Amniotic stem cell (primary cell): ENCODE measurements around the gene SSBP3.

Experiments
- DNase-seq: peaks from one replicate; lab custom pipeline; 2025; lab: John Stamatoyannopoulos, UW

SSBP3 gene

DNA sequence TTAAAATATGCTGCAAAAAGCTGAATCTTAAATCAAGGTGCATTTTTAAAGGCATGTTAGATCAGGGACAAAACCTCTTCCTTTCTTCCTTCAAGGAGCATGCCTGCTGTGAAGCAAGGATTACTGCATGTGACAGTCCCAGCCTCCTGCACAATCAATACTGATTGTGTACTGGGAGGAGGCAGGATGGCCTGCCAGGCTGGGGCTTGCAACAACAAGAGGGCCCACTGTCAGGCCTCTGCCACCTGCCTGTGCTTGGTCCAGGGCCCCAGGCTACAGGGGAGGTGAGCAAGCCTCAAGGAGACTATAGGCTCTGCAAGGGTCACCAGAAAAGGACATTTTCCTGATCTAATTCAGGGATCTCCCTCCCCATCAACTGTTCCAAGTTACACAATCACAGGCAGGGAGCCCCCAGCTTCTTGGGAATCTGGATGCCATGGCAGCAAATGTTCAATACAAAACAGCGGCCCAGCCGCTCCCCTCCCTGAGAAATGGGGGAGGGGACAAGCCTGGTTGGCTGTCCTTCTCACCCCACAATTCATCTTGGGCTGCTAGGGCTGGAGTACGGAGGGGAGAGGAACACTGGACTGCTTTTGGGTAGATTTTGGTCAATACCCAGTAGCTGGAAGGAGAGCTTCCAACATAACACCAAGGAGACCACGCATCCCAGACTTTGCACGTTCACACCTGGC lies 76.7 kb downstream of the SSBP3 start:
- DNase-seq: no peak

GRCh38 chr1:54328066-54328636 lies 78.0 kb downstream of the SSBP3 start:
- DNase-seq: no peak

DNA sequence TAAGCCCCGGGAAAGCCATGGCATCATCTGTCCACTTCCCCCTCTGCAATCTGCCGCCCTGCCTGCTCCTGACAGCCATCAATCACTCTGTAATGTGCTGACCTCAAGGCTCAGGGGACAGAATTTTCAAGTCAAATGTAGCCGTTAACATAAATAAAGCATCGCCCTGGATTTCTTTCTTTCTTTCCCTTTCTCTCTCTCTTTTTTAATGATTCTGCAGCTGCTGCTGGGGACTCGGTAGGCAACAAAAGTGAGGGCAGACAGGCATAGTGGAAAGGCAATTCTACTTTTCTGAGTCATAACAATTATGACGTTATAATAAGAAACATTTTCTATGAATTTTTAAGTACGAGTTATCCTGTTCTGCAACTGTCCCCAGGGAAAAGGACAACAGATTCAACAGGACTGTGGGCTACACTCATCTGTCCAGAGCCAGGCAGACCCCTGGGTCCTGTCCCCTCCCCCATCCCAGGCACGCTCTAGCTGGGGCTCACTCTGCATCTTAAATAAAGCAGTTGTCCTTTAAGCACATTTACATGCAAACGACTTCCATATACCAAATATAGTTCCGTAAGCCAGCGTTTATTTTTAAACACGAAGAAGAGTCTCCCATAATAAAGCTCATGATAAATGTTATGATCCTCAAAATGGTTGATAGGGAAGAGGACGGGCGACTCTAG lies 78.7 kb downstream of the SSBP3 start:
- DNase-seq: no peak

GRCh38 chr1:54326543-54327385 lies 79.4 kb downstream of the SSBP3 start:
- DNase-seq: no peak

GRCh38 chr1:54325703-54326461 lies 80.3 kb downstream of the SSBP3 start:
- DNase-seq: no peak

DNA sequence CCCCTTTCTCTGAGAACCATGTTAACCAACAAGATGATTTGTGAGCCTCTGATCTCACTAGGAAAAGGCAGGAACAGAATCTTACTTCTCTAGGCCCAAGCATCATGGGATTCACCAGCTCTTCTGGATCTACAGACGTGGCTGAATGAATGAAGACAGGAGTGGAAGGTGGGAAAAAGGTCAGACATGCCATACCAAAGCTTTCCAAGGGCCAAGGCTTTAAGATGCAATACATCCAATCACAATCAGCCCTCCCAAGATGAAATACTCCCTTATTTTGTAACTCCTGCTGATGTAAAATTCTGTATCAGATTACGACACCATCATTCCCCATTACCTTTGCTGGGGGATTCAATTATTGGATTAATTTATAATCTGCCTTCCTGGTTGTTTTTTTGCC lies 80.9 kb downstream of the SSBP3 start:
- no peak for DNase-seq

GRCh38 chr1:54324251-54325140 lies 81.7 kb downstream of the SSBP3 start:
- no peak for DNase-seq

- no peak for DNase-seq
Measured at GRCh38 chr1:54323921-54324250, 82.3 kb downstream of the SSBP3 start.

GRCh38 chr1:54323324-54323739 lies 82.9 kb downstream of the SSBP3 start:
- DNase-seq: no peak

DNA sequence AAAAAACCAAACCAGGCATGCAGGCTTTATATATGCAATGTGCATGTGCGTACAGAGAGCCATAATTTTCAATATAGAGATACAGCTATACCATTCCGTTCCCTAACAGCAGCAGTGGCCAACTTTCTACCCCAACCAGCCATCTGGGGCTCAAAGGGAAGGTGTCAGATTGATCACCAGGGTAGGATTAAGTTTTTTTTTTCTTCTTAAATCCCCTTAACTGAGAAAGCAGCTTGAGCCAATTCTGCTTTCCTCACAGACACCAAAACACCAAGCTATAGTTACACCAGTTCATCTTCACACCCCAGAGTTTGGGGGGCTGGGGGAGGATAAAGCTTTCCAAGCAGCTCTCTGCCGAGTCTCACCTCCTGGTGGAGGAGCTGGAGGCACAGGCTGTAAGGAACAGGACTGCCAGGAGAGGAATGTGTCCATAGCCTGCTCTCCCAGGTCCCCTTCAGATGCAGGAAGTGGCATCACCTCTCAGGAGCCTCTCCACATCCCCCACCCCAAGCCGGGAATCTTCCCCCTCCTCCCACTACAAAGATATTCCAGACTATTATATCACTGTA lies 87.9 kb downstream of the SSBP3 start:
- no peak for DNase-seq

DNA sequence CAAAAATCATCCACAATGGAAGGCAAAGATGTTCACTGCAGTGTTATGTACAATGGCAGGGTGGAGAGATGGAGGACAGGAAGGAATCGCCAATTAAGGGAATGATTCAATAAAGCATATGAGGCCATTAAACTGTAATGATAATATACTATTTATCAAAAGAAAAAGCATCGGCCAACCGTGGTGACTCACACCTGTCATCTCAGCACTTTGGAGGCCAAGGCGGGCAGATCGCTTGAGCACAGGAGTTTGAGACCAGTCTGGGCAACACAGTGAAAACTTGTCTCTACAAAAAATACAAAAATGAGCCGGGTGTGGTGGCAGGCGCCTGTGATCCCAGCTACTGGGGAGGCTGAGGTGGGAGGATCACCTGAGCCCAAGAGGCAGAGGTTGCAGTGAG lies 89.1 kb downstream of the SSBP3 start:
- no peak for DNase-seq

GRCh38 chr1:54315099-54315498 lies 91.1 kb downstream of the SSBP3 start:
- no peak for DNase-seq

DNA sequence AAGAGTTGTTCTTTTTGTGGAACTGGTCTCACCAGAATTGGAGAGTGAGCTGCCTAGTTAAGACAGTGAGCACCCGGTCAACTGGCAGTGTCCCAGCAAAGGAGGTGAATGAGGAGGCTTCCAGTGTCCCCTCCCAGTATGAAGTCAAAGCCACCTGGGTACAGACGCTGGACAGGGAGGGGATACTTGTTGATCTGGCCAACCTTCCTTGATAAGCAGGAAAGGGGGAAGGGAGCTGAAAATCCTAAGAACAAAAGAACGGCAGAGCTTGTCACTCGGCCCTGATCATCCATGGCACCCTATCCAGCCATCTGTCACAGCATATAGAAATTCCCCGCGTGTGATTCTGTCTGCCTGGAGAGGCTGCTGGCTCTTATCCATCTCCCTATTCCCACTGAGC lies 91.5 kb downstream of the SSBP3 start:
- no peak for DNase-seq

DNA sequence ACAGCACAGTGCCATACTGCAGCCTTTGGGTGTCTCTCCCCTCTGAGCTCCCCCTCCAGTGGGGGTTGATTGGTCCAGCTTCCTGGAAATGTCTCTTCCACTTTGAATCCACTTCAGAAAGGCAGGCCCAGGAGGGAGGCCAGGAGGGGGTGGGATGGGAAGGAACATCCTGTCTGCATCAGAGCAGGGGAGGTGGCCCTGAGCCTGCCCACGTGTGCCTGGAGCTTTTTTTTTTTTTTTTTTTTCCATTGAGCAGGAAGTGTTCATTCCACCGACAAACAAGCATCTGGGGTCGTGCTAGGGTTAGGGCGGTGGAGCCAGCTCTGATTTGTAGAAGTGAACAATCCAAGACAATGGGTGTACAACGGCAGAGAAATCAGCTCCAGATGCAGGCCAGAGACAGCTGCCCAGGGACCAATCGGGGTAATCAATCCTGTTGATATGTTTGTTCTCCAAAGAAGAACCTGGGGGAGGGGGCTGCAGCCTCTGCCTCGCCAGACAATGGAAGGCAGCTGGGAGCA lies 93.3 kb downstream of the SSBP3 start:
- DNase-seq: no peak

- no peak for DNase-seq
Measured at GRCh38 chr1:54311506-54311905, 94.7 kb downstream of the SSBP3 start.

DNA sequence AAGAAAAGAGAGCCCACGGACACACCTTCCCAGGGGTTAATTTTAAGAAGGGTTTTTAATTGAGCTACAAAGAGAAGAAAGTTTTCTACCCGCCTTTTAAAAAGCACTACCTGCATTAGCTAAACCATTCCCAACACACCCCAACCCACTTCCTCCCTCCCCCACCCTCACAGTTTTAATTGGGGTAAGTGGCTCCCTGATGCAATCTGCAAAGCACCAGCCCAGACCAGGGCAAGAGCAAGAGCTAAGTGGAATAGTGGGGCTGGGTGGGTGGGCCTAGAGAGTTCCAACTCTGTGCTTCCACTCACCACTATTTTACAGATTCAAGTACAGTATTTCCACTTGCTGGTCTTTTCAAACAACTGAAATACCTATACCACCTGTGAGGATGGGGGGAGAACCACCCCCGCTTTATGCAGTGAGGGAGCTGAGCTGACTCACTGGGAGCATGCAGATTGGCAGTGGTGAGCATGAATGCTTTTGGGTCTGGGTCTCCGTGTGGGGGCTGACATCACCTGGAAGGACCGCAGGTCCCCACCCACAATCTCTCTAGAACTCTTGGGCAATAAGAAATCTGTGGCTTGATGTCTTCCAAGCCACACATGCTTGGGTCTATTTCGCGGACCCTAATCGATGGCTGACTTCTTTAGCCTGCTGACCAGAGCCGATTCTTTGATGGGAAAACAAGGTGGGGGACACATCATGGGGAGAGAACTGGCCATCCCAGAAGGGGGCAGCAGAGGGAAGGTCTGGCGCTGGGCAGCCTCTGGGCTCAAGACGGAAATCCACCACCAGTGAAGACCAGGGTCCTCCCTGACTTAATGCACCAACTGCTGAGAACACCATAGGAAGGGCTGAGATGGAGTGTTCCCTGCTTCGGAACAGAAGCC lies 95.5 kb downstream of the SSBP3 start:
- DNase-seq: no peak

DNA sequence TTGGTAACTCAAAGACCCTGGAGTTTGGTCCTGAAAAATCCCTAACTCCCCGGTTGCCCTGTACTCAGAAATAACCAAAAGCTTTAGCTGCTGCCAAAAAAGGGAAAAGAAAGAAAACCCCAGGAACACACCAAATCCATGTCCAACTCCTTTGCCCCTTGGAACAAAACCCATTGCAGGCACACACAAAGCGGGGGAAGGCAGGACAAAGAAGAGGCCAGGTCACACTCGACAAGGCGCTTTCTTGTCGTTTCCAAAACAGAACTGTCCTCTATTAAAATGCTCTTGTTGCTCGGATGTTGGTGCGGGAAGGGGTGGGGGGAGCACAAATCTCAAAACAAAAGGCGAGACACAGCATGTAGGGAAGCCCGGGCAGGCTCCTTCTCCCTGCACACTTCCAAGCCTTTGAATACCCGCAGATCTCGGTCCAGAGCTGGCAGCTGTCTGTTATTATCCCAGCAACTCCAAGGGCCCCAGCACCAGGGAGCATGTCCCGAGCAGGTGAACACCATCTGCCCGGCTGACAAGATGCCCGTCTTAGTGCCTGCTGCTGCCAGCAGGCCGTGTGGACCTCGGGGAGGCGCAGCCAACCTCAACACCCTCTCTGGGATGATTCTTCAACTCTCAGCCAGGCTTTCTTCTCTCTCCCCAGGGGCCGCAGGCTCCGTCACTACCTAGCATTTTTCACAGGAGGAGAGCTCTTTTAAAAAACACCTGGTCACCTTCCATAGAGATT lies 96.4 kb downstream of the SSBP3 start:
- no peak for DNase-seq

DNA sequence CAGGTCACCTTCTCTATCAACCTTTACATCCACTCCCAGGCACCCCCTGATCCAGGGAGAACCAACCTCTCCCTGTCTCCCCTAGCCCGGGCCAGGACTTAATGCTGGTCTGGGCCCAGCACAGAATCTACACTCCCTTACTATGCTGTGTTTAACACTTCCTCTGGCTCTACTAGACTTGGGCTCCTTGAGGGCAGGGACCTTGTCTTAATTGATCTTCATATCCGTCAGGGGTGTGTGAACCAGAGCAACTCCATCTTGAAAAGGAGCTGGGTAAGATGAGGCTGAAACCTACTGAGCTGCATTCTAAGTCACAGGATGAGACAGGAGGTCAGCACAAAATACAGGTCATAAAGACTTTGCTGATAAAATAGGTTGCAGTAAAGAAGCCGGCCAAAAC lies 98.9 kb downstream of the SSBP3 start:
- DNase-seq: no peak
